Skeletal muscle satellite cell (primary cell): ENCODE results near the gene EXOSC5. TPM values are rescaled to one million over a fixed set of nuclear protein-coding genes. Genes with fewer than 3 reads are reported as not detected.
A peak's percentile ranks its signal among the peaks of the same experiment; 100 is the strongest.
"Not testable (repeated sequence)": the region's sequence is repeated elsewhere in the genome, so short reads cannot be mapped to it uniquely, and the experiment has no call there.

Experiments
- H3K27me3 ChIP-seq: 2 replicates; pipeline ENCODE4 v1.7.0; 2013; ENCODE audit warnings: low read length; ENCODE audit not compliant: control insufficient read depth, insufficient read depth
- H3K36me3 ChIP-seq: 2 replicates; pipeline ENCODE4 v1.7.0; 2013; ENCODE audit warnings: mild to moderate bottlenecking, control low read depth, low read length; ENCODE audit not compliant: insufficient read depth
- H3K4me1 ChIP-seq: 2 replicates; pipeline ENCODE4 v1.7.0; 2013; ENCODE audit warnings: low read length; ENCODE audit not compliant: control insufficient read depth, insufficient read depth
- H3K4me2 ChIP-seq: 2 replicates; pipeline ENCODE4 v1.7.0; 2013; ENCODE audit warnings: mild to moderate bottlenecking, low read length
- H3K4me3 ChIP-seq: 2 replicates; pipeline ENCODE4 v1.7.0; 2013; ENCODE audit warnings: low read length
- H3K9ac ChIP-seq: 2 replicates; pipeline ENCODE4 v1.7.0; 2013; ENCODE audit warnings: mild to moderate bottlenecking, low read depth, low read length, moderate library complexity
- H3K9me3 ChIP-seq: replicated peaks from 2 replicates; pipeline ENCODE4 v1.7.0; 2013; ENCODE audit warnings: mild to moderate bottlenecking, control low read depth, low read length
- small RNA-seq: library from RNA; depleted of rRNA; stranded (forward); fragments of <200 nt; gene quantifications from one replicate; pipeline ENCODE3, GENCODE V24; 2012

Gene EXOSC5

GRCh38 chr19:41352279-41352608 is 44.9 kb downstream of the EXOSC5 start:
- peak overlapping the region; percentile 86 for H3K9ac ChIP-seq
- H3K36me3 ChIP-seq, result peaks cover 14% of the 10 kb centered on the region
- H3K27me3 ChIP-seq, result no peaks in the 10 kb centered on the region
- H3K4me1 ChIP-seq, result peaks cover 10% of the 10 kb centered on the region
- peak overlapping the region; percentile 88 for H3K4me2 ChIP-seq
- peak overlapping the region; percentile 94 for H3K4me3 ChIP-seq
- H3K9me3 ChIP-seq, result no peaks in the 10 kb centered on the region

GRCh38 chr19:41351339-41352245 is 45.6 kb downstream of the EXOSC5 start:
- Histone ChIP-seq H3K4me2 (peak overlapping the region; percentile 88), H3K9ac (peak overlapping the region; percentile 86), H3K36me3 (peaks cover 14% of the 10 kb centered on the region), H3K9me3 (no peaks in the 10 kb centered on the region), H3K4me3 (peak overlapping the region; percentile 94), H3K4me1 (peaks cover 10% of the 10 kb centered on the region), H3K27me3 (no peaks in the 10 kb centered on the region)

- peaks cover 10% of the 10 kb centered on the region for H3K4me1 ChIP-seq
- H3K9me3 ChIP-seq, result no peaks in the 10 kb centered on the region
Measured at GRCh38 chr19:41350735-41351338, 46.3 kb downstream of the EXOSC5 start.

GRCh38 chr19:41346916-41347315 is 50.2 kb downstream of the EXOSC5 start:
- peaks cover 42% of the 10 kb centered on the region for H3K36me3 ChIP-seq
- not testable (repeated sequence) for H3K4me2 ChIP-seq

More at GRCh38 chr19:41350735-41351338, 46.3 kb downstream of the EXOSC5 start:
- Histone ChIP-seq H3K9ac (peak overlapping the region; percentile 86), H3K4me2 (peak overlapping the region; percentile 88), H3K4me3 (peak overlapping the region; percentile 94), H3K27me3 (no peaks in the 10 kb centered on the region), H3K36me3 (peaks cover 21% of the 10 kb centered on the region)

GRCh38 chr19:41344162-41344561 is 53.0 kb downstream of the EXOSC5 start:
- Histone ChIP-seq H3K4me1 (no peaks in the 10 kb centered on the region), H3K4me3 (no peak overlapping the region), H3K9ac (no peak overlapping the region), H3K4me2 (no peak overlapping the region), H3K36me3 (peaks cover 48% of the 10 kb centered on the region), H3K9me3 (no peaks in the 10 kb centered on the region), H3K27me3 (no peaks in the 10 kb centered on the region)

More at GRCh38 chr19:41346916-41347315, 50.2 kb downstream of the EXOSC5 start:
- not testable (repeated sequence) for H3K4me1 ChIP-seq, H3K27me3 ChIP-seq, H3K9me3 ChIP-seq, H3K4me3 ChIP-seq, H3K9ac ChIP-seq

GRCh38 chr19:41341669-41342490 is 55.3 kb downstream of the EXOSC5 start:
- H3K4me3 ChIP-seq, result no peak overlapping the region
- H3K4me1 ChIP-seq, result no peaks in the 10 kb centered on the region
- no peaks in the 10 kb centered on the region for H3K9me3 ChIP-seq
- no peak overlapping the region for H3K4me2 ChIP-seq
- H3K9ac ChIP-seq, result no peak overlapping the region
- peaks cover 39% of the 10 kb centered on the region for H3K36me3 ChIP-seq
- no peaks in the 10 kb centered on the region for H3K27me3 ChIP-seq

- Histone ChIP-seq H3K36me3 (peaks cover 43% of the 10 kb centered on the region), H3K4me1 (no peaks in the 10 kb centered on the region), H3K9ac (no peak overlapping the region)
Measured at GRCh38 chr19:41339936-41340335, 57.2 kb downstream of the EXOSC5 start.

More at GRCh38 chr19:41339936-41340335, 57.2 kb downstream of the EXOSC5 start:
- no peaks in the 10 kb centered on the region for H3K27me3 ChIP-seq
- no peak overlapping the region for H3K4me2 ChIP-seq
- no peak overlapping the region for H3K4me3 ChIP-seq
- no peaks in the 10 kb centered on the region for H3K9me3 ChIP-seq

Small RNA genes lying within 50 kb of the gene (small RNA-seq; reads per million reads assigned to genes)
- not detected for gene RF00017
